AG04449 (cell line): Measurements from ENCODE around the gene MAMLD1.

Experiments
- CTCF ChIA-PET: fragments of 350-600 bp; formaldehyde crosslinking; extraction: SDS; loops from one replicate; lab custom pipeline; 2021; ENCODE audit warnings: antibody characterized with exemption; lab: Yijun Ruan, JAX
- POLR2A ChIA-PET: fragments of 400-600, 350-600 bp; formaldehyde crosslinking; extraction: SDS; loops from one replicate; lab custom pipeline; 2020; ENCODE audit warnings: antibody characterized with exemption, inconsistent platforms; lab: Yijun Ruan, JAX
- DNase-seq: peaks from one replicate; pipeline ENCODE4 v3.0.0-alpha.2; 2010; ENCODE audit warnings: low read depth, low spot score
- H3K4me3 ChIP-seq: 2 replicates; pipeline ENCODE4 v1.5.1; 2011; ENCODE audit warnings: low read depth, mild to moderate bottlenecking, control low read depth, low read length
- TF ChIP-seq, protein P1 (sequence below): IDR thresholded peaks from one replicate; pipeline ENCODE4 v1.5.1; 2011; ENCODE audit warnings: mild to moderate bottlenecking, moderate library complexity, low read length, control low read depth, inconsistent platforms; ENCODE audit not compliant: insufficient read depth; ENCODE audit errors: missing control alignments

Gene MAMLD1

DNA sequence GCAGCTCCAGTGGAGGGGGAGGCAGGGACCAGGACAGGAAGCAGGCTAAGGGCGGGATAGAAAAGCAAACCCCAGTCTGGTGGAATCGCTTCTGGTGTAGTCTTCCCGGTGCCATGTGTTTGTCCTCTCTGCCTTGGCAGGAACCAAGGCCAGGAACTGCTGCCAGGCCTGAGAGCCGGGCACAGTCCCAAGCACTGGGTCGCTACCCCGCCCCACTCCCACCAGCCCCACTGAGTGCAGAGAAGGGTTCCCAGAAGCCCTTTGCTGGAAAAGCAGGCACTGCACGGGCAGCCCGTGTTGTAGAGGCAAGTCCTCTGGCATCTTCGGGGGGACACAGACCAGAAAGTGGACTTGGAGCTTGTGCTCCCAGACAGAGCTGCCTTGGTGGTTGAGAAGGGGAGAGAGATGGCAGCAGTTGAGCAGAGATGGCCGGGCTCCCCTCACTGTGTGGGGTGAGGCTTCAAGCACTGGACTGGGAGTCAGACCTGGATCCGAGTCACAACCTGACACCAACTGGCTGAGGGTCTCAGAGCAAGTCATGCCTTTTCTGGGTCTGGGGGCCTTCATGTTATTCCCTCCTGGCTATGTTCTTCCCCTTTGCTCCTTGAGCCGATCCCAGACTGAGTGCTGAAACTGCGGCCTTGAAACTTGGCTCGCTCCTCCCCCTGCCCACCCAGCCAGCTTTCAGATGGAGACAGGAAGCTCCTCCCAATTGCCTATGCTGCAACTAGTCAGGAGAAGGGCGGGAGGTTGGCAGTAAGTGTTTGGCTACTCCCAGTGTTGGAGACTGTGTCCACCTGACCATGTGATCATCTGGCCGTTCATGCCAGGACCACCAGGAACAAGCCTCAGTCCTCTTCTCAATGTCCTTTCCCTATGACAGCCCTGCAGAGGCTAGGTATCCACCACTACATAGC is 145.6 kb downstream of the MAMLD1 start:
- CTCF ChIA-PET, result interaction anchor here (1.0 kb wide), 1 partner anchor 22 kb away, joined by 4 read pairs; no protein-coding TSS in a partner anchor
- POLR2A ChIA-PET, result no interaction called here
- H3K4me3 ChIP-seq, result no peak overlapping the region
- DNase-seq, result no peak
- TF ChIP-seq, protein P1, sequence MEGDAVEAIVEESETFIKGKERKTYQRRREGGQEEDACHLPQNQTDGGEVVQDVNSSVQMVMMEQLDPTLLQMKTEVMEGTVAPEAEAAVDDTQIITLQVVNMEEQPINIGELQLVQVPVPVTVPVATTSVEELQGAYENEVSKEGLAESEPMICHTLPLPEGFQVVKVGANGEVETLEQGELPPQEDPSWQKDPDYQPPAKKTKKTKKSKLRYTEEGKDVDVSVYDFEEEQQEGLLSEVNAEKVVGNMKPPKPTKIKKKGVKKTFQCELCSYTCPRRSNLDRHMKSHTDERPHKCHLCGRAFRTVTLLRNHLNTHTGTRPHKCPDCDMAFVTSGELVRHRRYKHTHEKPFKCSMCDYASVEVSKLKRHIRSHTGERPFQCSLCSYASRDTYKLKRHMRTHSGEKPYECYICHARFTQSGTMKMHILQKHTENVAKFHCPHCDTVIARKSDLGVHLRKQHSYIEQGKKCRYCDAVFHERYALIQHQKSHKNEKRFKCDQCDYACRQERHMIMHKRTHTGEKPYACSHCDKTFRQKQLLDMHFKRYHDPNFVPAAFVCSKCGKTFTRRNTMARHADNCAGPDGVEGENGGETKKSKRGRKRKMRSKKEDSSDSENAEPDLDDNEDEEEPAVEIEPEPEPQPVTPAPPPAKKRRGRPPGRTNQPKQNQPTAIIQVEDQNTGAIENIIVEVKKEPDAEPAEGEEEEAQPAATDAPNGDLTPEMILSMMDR, result no peak

DNA sequence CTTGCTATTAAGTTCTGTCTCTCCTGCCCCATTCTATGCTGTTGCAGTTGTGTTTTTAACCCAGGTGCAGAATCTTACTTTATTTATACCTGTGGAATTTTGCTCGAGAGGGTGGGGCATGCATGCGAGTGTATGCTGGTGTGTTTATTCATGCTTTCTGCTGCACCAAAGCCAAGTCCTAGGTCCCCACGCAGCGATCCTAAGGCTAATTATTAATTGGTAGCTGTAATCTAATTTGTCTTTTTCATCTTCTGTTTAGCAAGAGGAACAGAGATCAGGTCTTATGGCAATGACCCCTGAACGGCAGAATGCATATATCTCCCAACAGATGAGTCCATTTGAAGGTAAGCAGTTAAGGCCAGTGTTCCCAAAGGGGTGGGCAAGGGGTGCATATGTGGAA is 146.6 kb downstream of the MAMLD1 start:
- ChIA-PET CTCF (no interaction called here), POLR2A (no interaction called here)
- TF ChIP-seq, protein P1, result no peak
- DNase-seq, result no peak
- no peak overlapping the region for H3K4me3 ChIP-seq

DNA sequence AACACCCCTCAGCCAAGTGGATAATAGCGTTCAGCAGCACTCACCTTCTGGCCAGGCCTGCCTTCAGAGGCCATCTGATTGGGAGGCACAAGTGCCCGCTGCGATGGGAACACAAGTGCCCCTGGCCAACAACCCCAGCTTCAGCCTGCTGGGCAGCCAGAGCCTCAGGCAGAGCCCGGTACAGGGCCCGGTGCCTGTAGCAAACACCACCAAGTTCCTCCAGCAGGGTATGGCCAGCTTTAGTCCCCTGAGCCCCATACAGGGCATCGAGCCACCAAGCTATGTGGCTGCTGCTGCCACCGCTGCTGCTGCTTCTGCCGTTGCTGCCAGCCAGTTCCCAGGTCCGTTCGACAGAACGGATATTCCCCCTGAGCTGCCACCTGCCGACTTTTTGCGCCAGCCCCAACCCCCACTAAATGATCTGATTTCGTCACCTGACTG is 149.4 kb downstream of the MAMLD1 start:
- DNase-seq, result no peak
- no peak overlapping the region for H3K4me3 ChIP-seq
- TF ChIP-seq, protein P1, result no peak
- ChIA-PET POLR2A (no interaction called here), CTCF (no interaction called here)

DNA sequence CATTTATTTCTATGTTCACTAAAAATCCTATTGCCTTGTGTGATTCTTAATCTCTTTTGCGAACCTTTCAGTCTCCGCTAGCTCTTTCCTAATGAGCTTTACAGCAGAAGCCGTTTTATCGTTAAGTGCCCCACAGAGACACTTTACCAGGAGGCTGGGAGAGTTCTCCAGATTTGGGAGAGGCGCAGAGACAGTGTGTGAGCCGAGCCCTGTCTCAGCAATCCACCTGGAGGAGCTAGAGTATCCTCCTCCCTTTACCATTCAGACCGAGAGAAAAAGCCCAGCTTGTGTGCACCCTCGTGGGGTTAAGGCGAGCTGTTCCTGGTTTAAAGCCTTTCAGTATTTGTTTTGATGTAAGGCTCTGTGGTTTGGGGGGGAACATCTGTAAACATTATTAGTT is 150.4 kb downstream of the MAMLD1 start:
- no peak for DNase-seq
- POLR2A ChIA-PET, result no interaction called here
- CTCF ChIA-PET, result no interaction called here
- no peak overlapping the region for H3K4me3 ChIP-seq
- TF ChIP-seq, protein P1, result no peak

DNA sequence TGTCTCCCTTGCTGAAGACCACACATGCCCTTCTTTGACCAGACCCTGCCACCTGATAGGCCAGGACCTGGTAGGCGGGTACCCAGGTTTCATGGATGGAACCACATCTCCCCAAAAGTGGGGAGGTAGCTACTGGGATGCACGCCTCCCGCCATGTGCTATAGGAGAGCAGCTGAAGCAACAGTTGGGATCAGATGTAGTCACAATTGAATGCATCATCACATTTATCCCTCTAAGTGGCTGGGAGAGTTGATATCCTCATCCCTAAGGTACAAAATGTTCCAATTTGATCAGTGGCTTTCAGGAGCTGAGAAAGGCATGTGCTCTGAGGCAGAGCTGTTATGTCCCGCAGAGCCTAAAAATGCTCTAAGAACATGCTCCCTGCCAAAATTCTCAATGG is 151.3 kb downstream of the MAMLD1 start:
- DNase-seq, result no peak
- H3K4me3 ChIP-seq, result no peak overlapping the region
- TF ChIP-seq, protein P1, result no peak
- POLR2A ChIA-PET, result no interaction called here
- CTCF ChIA-PET, result interaction anchor here (1.1 kb wide), 1 partner anchor 28 kb away, joined by 5 read pairs; no protein-coding TSS in a partner anchor

DNA sequence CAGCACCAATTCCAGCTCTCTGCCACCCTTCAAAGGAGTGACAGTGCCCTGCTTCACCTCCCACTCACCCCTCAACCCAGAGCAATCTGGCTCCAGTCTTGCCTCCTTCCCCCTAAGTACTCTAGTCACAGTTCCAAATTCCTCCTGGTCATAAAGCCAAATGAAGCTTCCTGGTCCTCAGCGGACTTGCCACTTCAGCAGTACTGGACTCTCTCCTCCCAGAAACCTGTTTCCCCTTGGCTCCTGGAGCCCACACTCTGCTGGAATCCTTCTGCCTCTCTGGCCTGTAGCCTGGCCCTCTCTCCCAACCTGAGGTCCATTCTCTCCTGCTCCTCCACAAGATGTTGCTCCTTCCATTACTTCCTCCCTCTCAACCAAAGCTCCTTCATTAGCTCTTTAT is 152.7 kb downstream of the MAMLD1 start:
- TF ChIP-seq, protein P1, result no peak
- ChIA-PET CTCF (interaction anchor here (1.1 kb wide), 1 partner anchor 30 kb away, joined by 5 read pairs; no protein-coding TSS in a partner anchor), POLR2A (no interaction called here)
- DNase-seq, result no peak
- H3K4me3 ChIP-seq, result no peak overlapping the region
